SH-SY5Y (cell line): ENCODE results near the gene MTIF3.

ENCODE experiments used
- GATA2 ChIP-seq: IDR thresholded peaks from 2 replicates; pipeline ENCODE4 v1.6.1; 2011; ENCODE audit warnings: mild to moderate bottlenecking, low read depth, low read length
- GATA3 ChIP-seq: IDR thresholded peaks from 2 replicates; pipeline ENCODE4 v1.6.1; 2011; ENCODE audit warnings: low read depth, mild to moderate bottlenecking, low read length, moderate library complexity

The MTIF3 gene

GRCh38 chr13:27472441-27472840 is 22.1 kb upstream of the MTIF3 start:
- no peak for TF ChIP-seq GATA2
- no peak for TF ChIP-seq GATA3

- TF ChIP-seq GATA3 (no peak), GATA2 (no peak)
Measured at GRCh38 chr13:27470075-27470820, 19.9 kb upstream of the MTIF3 start.

GRCh38 chr13:27466513-27466912 is 16.1 kb upstream of the MTIF3 start:
- TF ChIP-seq GATA2 (peak; percentile 51; the same call in 1 of the 2 replicates), GATA3 (no peak)

GRCh38 chr13:27465611-27466010 is 15.2 kb upstream of the MTIF3 start:
- no peak for TF ChIP-seq GATA3
- TF ChIP-seq GATA2, result no peak

- no peak for TF ChIP-seq GATA2
- TF ChIP-seq GATA3, result no peak
Measured at GRCh38 chr13:27463500-27463899, 13.1 kb upstream of the MTIF3 start.

GRCh38 chr13:27461940-27462584 is 11.7 kb upstream of the MTIF3 start:
- TF ChIP-seq GATA2 (no peak), GATA3 (no peak)

- TF ChIP-seq GATA3, result no peak
- no peak for TF ChIP-seq GATA2
Measured at GRCh38 chr13:27455331-27455855, 5.0 kb upstream of the MTIF3 start.

- TF ChIP-seq GATA3 (no peak), GATA2 (no peak)
Measured at GRCh38 chr13:27450921-27451471, 632 bp upstream of the MTIF3 start.

- no peak for TF ChIP-seq GATA3
Measured at GRCh38 chr13:27449081-27449603, 1.2 kb downstream of the MTIF3 start.

- TF ChIP-seq GATA2 (no peak), GATA3 (no peak)
Measured at GRCh38 chr13:27448308-27448707, 2.1 kb downstream of the MTIF3 start.

- TF ChIP-seq GATA3, result no peak
- TF ChIP-seq GATA2, result no peak
Measured at GRCh38 chr13:27446986-27447583, 3.3 kb downstream of the MTIF3 start.

GRCh38 chr13:27442797-27443196 is 7.6 kb downstream of the MTIF3 start:
- no peak for TF ChIP-seq GATA2
- no peak for TF ChIP-seq GATA3

GRCh38 chr13:27442071-27442647 is 8.2 kb downstream of the MTIF3 start:
- TF ChIP-seq GATA3 (no peak), GATA2 (no peak)

GRCh38 chr13:27440408-27440807 is 10.0 kb downstream of the MTIF3 start:
- TF ChIP-seq GATA2, result no peak
- TF ChIP-seq GATA3, result no peak

- TF ChIP-seq GATA2, result no peak
- no peak for TF ChIP-seq GATA3
Measured at GRCh38 chr13:27437126-27437525, 13.2 kb downstream of the MTIF3 start.
